Liver (tissue), 9 donors: ENCODE results near the gene NBAS. TPM values are rescaled to one million over a fixed set of nuclear protein-coding genes. Genes with fewer than 3 reads are reported as not detected.
A peak's percentile ranks its signal among the peaks of the same experiment; 100 is the strongest.

Experiments used
- DNase-seq: peaks from one replicate; pipeline ENCODE4 v3.0.0-alpha.2; 2017; ENCODE audit warnings: low spot score
- H3K27ac ChIP-seq, 2 donors: one replicate each; pipeline ENCODE4 v1.7.0; 2013; ENCODE audit warnings: inconsistent platforms in 2 of 2, low read length in 2 of 2, control low read depth in 1 of 2, low read depth in 1 of 2, mild to moderate bottlenecking in 1 of 2
- H3K27me3 ChIP-seq, 4 donors: one replicate each; pipeline versions ENCODE4 v1.6.1 to v1.7.0; 2013; ENCODE audit warnings: low read length in 3 of 4, inconsistent platforms in 1 of 4, mild to moderate bottlenecking in 1 of 4, moderate library complexity in 1 of 4; ENCODE audit not compliant: control insufficient read depth in 4 of 4, insufficient read depth in 4 of 4
- H3K36me3 ChIP-seq, 4 donors: one replicate each; pipeline versions ENCODE4 v1.6.1 to v1.7.0; 2013; ENCODE audit warnings: low read length in 3 of 4, mild to moderate bottlenecking in 3 of 4, low read depth in 1 of 4, moderate library complexity in 1 of 4; ENCODE audit not compliant: control insufficient read depth in 4 of 4, insufficient read depth in 3 of 4
- H3K4me1 ChIP-seq, 4 donors: one replicate each; pipeline versions ENCODE4 v1.6.1 to v1.7.0; 2013; ENCODE audit warnings: low read length in 3 of 4, mild to moderate bottlenecking in 3 of 4, moderate library complexity in 1 of 4; ENCODE audit not compliant: control insufficient read depth in 4 of 4, insufficient read depth in 4 of 4
- H3K4me3 ChIP-seq, 3 donors: one replicate each; pipeline versions ENCODE4 v1.6.1 to v1.7.0; 2013; ENCODE audit warnings: low read length in 3 of 3, control low read depth in 1 of 3, low read depth in 1 of 3, mild to moderate bottlenecking in 1 of 3
- H3K9ac ChIP-seq, 2 donors: one replicate each; pipeline ENCODE4 v1.7.0; 2013; ENCODE audit warnings: low read length in 2 of 2, mild to moderate bottlenecking in 2 of 2, moderate library complexity in 2 of 2, control low read depth in 1 of 2, low read depth in 1 of 2
- H3K9me3 ChIP-seq, 4 donors: one replicate each; pipeline versions ENCODE4 v1.6.1 to v1.7.0; 2013; ENCODE audit warnings: low read length in 3 of 4; ENCODE audit not compliant: control insufficient read depth in 4 of 4
- EGR1 ChIP-seq, 2 donors: IDR thresholded peaks; 2 replicates each; pipeline ENCODE4 v1.6.1; 2016 to 2018; ENCODE audit warnings: antibody characterized with exemption in 2 of 2, low read depth in 2 of 2
- FOXA1 ChIP-seq: IDR thresholded peaks from 2 replicates; pipeline ENCODE4 v1.6.1; 2016; ENCODE audit warnings: antibody characterized with exemption
- GABPA ChIP-seq, 2 donors: IDR thresholded peaks in 1 of 2; conservative IDR thresholded peaks in 1 of 2; 2 replicates each; pipeline ENCODE4 v1.6.1; 2016; ENCODE audit warnings: antibody characterized with exemption in 2 of 2, mild to moderate bottlenecking in 1 of 2, moderate library complexity in 1 of 2
- HNF4A ChIP-seq, 2 donors: conservative IDR thresholded peaks; 2 replicates each; pipeline ENCODE4 v1.6.1; 2016; ENCODE audit warnings: antibody characterized with exemption in 2 of 2, mild to moderate bottlenecking in 2 of 2
- HNF4G ChIP-seq: IDR thresholded peaks from 2 replicates; pipeline ENCODE4 v1.6.1; 2016; ENCODE audit warnings: antibody characterized with exemption
- NR2F2 ChIP-seq: IDR thresholded peaks from 2 replicates; pipeline ENCODE4 v1.6.1; 2016; ENCODE audit warnings: antibody characterized with exemption
- RAD21 ChIP-seq, 2 donors: IDR thresholded peaks; 2 replicates each; pipeline ENCODE4 v1.6.1; 2016; ENCODE audit warnings: antibody characterized with exemption in 2 of 2, mild to moderate bottlenecking in 2 of 2
- RXRA ChIP-seq, 2 donors: IDR thresholded peaks; 2 replicates each; pipeline ENCODE4 v1.6.1; 2017 to 2018; ENCODE audit warnings: antibody characterized with exemption in 2 of 2, mild to moderate bottlenecking in 1 of 2
- SP1 ChIP-seq: IDR thresholded peaks from 2 replicates; pipeline ENCODE4 v1.6.1; 2018; ENCODE audit warnings: antibody characterized with exemption, mild to moderate bottlenecking
- TAF1 ChIP-seq: conservative IDR thresholded peaks from 2 replicates; pipeline ENCODE4 v1.6.1; 2016; ENCODE audit warnings: antibody characterized with exemption, mild to moderate bottlenecking
- YY1 ChIP-seq: IDR thresholded peaks from 2 replicates; pipeline ENCODE4 v1.6.1; 2016; ENCODE audit warnings: antibody characterized with exemption, mild to moderate bottlenecking
- WGBS: extraction: QIAGEN DNeasy Blood & Tissue Kit; methylation state at CpG from one replicate; pipeline ENCODE4 v1.1.7; 2013; 5-methylcytosine and 5-hydroxymethylcytosine counted together
- polyA plus RNA-seq, 2 donors: library from polyadenylated mRNA; stranded (reverse) in 1 of 2; unstranded in 1 of 2; fragments of 200-250 nt in 1 of 2; fragments of >200 nt in 1 of 2; fragmentation: Nextera tagmentation in 1 of 2; extraction: Ambion mirVana in 1 of 2; gene quantifications; one replicate each; pipeline versions ENCODE4 v1.2.1 to v1.2.3, GENCODE V29; 2013 to 2015
- total RNA-seq, 2 donors: library from RNA; depleted of rRNA; stranded (reverse); fragments of >200 nt; gene quantifications; one replicate each; pipeline ENCODE4 v1.2.3, GENCODE V29; 2014
- TF ChIP-seq, protein P1 (sequence below): fragments of 150-350 bp; IDR thresholded peaks from 2 replicates; pipeline ENCODE4 v1.5.1; 2017; ENCODE audit warnings: improper control_type of control experiment, low read depth, low read length; ENCODE audit not compliant: missing input control
- TF ChIP-seq, protein P2 (sequence below): IDR thresholded peaks from 2 replicates; pipeline ENCODE4 v1.6.1; 2016; ENCODE audit warnings: antibody characterized with exemption
- TF ChIP-seq, protein P3 (sequence below): IDR thresholded peaks from 2 replicates; pipeline ENCODE4 v1.6.1; 2016; ENCODE audit warnings: antibody characterized with exemption
- TF ChIP-seq, protein P4 (sequence below): IDR thresholded peaks from 2 replicates; pipeline ENCODE4 v1.6.1; 2016; ENCODE audit warnings: antibody characterized with exemption, mild to moderate bottlenecking
- donor health status: healthy.
- donor health status: healthy.
- donor health status: healthy.
- donor health status: healthy.
- donor health status: healthy.

NBAS gene
- total and polyA plus RNA-seq, 4 donors, result 10.5 to 40.0 (median 18.9) TPM

DNA sequence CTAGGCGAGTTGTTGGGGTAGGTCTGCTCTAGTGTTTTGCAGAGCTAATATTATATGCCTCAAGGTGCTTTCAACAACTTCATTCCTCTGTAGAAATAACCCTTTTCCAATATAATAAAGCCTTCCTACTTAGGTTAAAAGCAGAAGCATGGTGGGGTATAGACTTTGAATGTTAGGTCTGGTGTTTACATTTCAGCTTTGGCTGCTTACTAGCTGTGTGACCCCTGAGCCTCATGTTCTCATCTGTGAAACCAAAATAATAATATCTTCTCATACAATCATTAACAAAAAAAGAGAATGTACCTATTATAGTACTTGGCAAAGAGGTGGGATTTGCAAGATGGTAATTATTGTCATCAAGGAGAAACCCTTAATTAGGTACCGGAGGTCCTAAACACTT lies 386.6 kb downstream of the NBAS start (continued):
- TF ChIP-seq, protein P1, sequence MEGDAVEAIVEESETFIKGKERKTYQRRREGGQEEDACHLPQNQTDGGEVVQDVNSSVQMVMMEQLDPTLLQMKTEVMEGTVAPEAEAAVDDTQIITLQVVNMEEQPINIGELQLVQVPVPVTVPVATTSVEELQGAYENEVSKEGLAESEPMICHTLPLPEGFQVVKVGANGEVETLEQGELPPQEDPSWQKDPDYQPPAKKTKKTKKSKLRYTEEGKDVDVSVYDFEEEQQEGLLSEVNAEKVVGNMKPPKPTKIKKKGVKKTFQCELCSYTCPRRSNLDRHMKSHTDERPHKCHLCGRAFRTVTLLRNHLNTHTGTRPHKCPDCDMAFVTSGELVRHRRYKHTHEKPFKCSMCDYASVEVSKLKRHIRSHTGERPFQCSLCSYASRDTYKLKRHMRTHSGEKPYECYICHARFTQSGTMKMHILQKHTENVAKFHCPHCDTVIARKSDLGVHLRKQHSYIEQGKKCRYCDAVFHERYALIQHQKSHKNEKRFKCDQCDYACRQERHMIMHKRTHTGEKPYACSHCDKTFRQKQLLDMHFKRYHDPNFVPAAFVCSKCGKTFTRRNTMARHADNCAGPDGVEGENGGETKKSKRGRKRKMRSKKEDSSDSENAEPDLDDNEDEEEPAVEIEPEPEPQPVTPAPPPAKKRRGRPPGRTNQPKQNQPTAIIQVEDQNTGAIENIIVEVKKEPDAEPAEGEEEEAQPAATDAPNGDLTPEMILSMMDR, result no peak
- TF ChIP-seq HNF4G (no peak), TAF1 (no peak), FOXA1 (no peak), HNF4A (conservative IDR thresholded peaks at IDR 0.05) (no peak)

DNA sequence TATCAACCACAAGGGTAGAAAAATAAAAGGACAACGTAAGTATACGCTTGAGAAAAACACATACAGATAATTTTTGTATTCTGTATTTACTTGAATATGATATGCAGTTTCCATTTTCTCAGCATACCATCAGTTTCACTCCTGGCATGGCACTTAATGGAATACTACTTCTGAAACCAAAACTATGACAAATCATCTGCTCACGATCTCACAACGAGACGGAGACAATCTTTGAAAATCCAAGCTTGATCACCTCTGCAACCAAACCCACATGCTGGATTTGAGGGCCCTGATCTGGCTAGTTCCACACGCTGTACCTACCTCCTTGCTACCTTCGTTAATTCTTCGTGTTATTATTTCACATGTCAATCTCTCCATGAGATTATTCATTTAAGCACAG lies 387.6 kb downstream of the NBAS start:
- Histone ChIP-seq H3K4me1 (peaks cover 0 to 4% (median 0%) of the 10 kb centered on the region in 4 donors), H3K27me3 (no peaks in the 10 kb centered on the region), H3K27ac (no peak overlapping the region), H3K9me3 (no peaks in the 10 kb centered on the region), H3K4me3 (no peak overlapping the region), H3K36me3 (peaks cover 0 to 4% (median 2%) of the 10 kb centered on the region in 4 donors), H3K9ac (no peak overlapping the region)
- 97% methylated on average over 8 of the region's 8 CpGs for WGBS
- TF ChIP-seq, protein P2, sequence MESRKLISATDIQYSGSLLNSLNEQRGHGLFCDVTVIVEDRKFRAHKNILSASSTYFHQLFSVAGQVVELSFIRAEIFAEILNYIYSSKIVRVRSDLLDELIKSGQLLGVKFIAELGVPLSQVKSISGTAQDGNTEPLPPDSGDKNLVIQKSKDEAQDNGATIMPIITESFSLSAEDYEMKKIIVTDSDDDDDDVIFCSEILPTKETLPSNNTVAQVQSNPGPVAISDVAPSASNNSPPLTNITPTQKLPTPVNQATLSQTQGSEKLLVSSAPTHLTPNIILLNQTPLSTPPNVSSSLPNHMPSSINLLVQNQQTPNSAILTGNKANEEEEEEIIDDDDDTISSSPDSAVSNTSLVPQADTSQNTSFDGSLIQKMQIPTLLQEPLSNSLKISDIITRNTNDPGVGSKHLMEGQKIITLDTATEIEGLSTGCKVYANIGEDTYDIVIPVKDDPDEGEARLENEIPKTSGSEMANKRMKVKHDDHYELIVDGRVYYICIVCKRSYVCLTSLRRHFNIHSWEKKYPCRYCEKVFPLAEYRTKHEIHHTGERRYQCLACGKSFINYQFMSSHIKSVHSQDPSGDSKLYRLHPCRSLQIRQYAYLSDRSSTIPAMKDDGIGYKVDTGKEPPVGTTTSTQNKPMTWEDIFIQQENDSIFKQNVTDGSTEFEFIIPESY, result no peak
- TF ChIP-seq, protein P3, sequence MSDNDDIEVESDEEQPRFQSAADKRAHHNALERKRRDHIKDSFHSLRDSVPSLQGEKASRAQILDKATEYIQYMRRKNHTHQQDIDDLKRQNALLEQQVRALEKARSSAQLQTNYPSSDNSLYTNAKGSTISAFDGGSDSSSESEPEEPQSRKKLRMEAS, result no peak
- TF ChIP-seq RXRA (IDR thresholded peaks at IDR 0.05) (no peak), GABPA (IDR thresholded peaks at IDR 0.05 in 1 of 2, conservative IDR thresholded peaks at IDR 0.05 in 1 of 2) (no peak)
- DNase-seq, result no peak

DNA sequence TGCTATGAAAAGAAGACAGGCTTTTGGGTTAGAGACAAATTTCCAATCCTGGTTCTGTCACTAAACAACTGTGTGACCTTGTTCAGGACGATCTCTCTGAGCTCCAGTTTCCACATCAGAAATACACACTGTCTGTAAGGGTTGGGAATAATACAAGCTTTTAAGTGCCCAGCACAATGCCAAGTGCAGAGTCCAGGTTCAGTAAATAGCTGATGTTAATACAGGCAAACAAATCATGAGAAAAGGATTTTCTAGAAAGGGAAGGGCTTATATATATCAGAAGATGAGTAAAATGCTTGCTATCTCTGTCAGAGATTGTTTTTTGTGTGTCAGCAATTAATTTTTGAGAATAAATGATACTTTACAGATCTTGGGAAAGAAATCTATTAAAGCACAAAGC lies 388.3 kb downstream of the NBAS start:
- H3K4me3 ChIP-seq, result no peak overlapping the region
- peaks cover 0 to 2% (median 0%) of the 10 kb centered on the region in 4 donors for H3K36me3 ChIP-seq
- no peaks in the 10 kb centered on the region for H3K27me3 ChIP-seq
- no peaks in the 10 kb centered on the region for H3K9me3 ChIP-seq
- no peak for DNase-seq
- peaks cover 0 to 4% (median 0%) of the 10 kb centered on the region in 4 donors for H3K4me1 ChIP-seq
- TF ChIP-seq SP1 (peak; percentile 39), RXRA (IDR thresholded peaks at IDR 0.05) (peak in 1 of 2 donors; percentile 44), NR2F2 (no peak), FOXA1 (no peak), HNF4A (conservative IDR thresholded peaks at IDR 0.05) (peak; percentile 74 to 76), YY1 (no peak), EGR1 (IDR thresholded peaks at IDR 0.05; ENCODE audit: low read depth in 2 of 2) (no peak), HNF4G (no peak), RAD21 (IDR thresholded peaks at IDR 0.05) (peak in 1 of 2 donors; percentile 5), GABPA (IDR thresholded peaks at IDR 0.05 in 1 of 2, conservative IDR thresholded peaks at IDR 0.05 in 1 of 2) (no peak)
- TF ChIP-seq, protein P3, result no peak
- TF ChIP-seq, protein P4, sequence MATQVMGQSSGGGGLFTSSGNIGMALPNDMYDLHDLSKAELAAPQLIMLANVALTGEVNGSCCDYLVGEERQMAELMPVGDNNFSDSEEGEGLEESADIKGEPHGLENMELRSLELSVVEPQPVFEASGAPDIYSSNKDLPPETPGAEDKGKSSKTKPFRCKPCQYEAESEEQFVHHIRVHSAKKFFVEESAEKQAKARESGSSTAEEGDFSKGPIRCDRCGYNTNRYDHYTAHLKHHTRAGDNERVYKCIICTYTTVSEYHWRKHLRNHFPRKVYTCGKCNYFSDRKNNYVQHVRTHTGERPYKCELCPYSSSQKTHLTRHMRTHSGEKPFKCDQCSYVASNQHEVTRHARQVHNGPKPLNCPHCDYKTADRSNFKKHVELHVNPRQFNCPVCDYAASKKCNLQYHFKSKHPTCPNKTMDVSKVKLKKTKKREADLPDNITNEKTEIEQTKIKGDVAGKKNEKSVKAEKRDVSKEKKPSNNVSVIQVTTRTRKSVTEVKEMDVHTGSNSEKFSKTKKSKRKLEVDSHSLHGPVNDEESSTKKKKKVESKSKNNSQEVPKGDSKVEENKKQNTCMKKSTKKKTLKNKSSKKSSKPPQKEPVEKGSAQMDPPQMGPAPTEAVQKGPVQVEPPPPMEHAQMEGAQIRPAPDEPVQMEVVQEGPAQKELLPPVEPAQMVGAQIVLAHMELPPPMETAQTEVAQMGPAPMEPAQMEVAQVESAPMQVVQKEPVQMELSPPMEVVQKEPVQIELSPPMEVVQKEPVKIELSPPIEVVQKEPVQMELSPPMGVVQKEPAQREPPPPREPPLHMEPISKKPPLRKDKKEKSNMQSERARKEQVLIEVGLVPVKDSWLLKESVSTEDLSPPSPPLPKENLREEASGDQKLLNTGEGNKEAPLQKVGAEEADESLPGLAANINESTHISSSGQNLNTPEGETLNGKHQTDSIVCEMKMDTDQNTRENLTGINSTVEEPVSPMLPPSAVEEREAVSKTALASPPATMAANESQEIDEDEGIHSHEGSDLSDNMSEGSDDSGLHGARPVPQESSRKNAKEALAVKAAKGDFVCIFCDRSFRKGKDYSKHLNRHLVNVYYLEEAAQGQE, result no peak
- 32% methylated on average over 1 of the region's 1 CpG for WGBS
- H3K9ac ChIP-seq, result no peak overlapping the region
- no peak overlapping the region for H3K27ac ChIP-seq
